ENCODE results near the gene RIC1.

Gene RIC1

GRCh38 chr9:5696884-5697283, 68.0 kb downstream of the RIC1 start:
- no peaks in the 10 kb centered on the region for H3K9me2 ChIP-seq (replicated peaks; ENCODE audit: low read depth, low read length)
- no peak overlapping the region for H3K4me2 ChIP-seq (ENCODE audit: low read depth, low read length, poor library complexity, severe bottlenecking)
- H3F3A ChIP-seq (ENCODE audit: low read depth): no peaks in the 10 kb centered on the region
- no peak overlapping the region for H2AFZ ChIP-seq (ENCODE audit: low read length)
- H4K20me1 ChIP-seq (ENCODE audit: insufficient read depth, low read length, poor library complexity, severe bottlenecking): peaks cover 3% of the 10 kb centered on the region
- no peaks in the 10 kb centered on the region for H3K9me3 ChIP-seq (ENCODE audit: insufficient read depth, low read depth, low read length)
- no peaks in the 10 kb centered on the region for H3K4me1 ChIP-seq (ENCODE audit: insufficient read depth, low read length, poor library complexity, severe bottlenecking)
- TF ChIP-seq EZH2phosphoT487 (IDR thresholded peaks at IDR 0.05; ENCODE audit: borderline replicate concordance): no peak
- TF ChIP-seq CTCF (conservative IDR thresholded peaks at IDR 0.05; ENCODE audit: low read length): no peak
- peaks cover 9% of the 10 kb centered on the region; the same call in 1 of the 2 replicates for H3K79me2 ChIP-seq (ENCODE audit: insufficient read depth, low read length)
- no peaks in the 10 kb centered on the region for H3K36me3 ChIP-seq (ENCODE audit: insufficient read depth, low read length)
- H3K4me3 ChIP-seq (ENCODE audit: low read length, poor library complexity, severe bottlenecking): no peak overlapping the region
- H3K27me3 ChIP-seq (ENCODE audit: insufficient read depth, low read length, poor library complexity, severe bottlenecking): no peaks in the 10 kb centered on the region
- H3K9ac ChIP-seq (ENCODE audit: low read depth, low read length, poor library complexity, severe bottlenecking): no peak overlapping the region

GRCh38 chr9:5698004-5698403, 69.1 kb downstream of the RIC1 start:
- no peaks in the 10 kb centered on the region for H3K27me3 ChIP-seq (ENCODE audit: insufficient read depth, low read length, poor library complexity, severe bottlenecking)
- TF ChIP-seq CTCF (conservative IDR thresholded peaks at IDR 0.05; ENCODE audit: low read length): no peak
- no peak for TF ChIP-seq EZH2phosphoT487 (IDR thresholded peaks at IDR 0.05; ENCODE audit: borderline replicate concordance)
- peaks cover 3% of the 10 kb centered on the region for H4K20me1 ChIP-seq (ENCODE audit: insufficient read depth, low read length, poor library complexity, severe bottlenecking)
- H2AFZ ChIP-seq (ENCODE audit: low read length): no peak overlapping the region
- H3K9ac ChIP-seq (ENCODE audit: low read depth, low read length, poor library complexity, severe bottlenecking): no peak overlapping the region
- H3K79me2 ChIP-seq (ENCODE audit: insufficient read depth, low read length): peaks cover 9% of the 10 kb centered on the region; the same call in 1 of the 2 replicates
- no peaks in the 10 kb centered on the region for H3K9me2 ChIP-seq (replicated peaks; ENCODE audit: low read depth, low read length)
- H3K4me1 ChIP-seq (ENCODE audit: insufficient read depth, low read length, poor library complexity, severe bottlenecking): no peaks in the 10 kb centered on the region
- H3K36me3 ChIP-seq (ENCODE audit: insufficient read depth, low read length): no peaks in the 10 kb centered on the region
- H3K4me3 ChIP-seq (ENCODE audit: low read length, poor library complexity, severe bottlenecking): no peak overlapping the region
- no peaks in the 10 kb centered on the region; the same call in 1 of the 2 replicates for H3K9me3 ChIP-seq (ENCODE audit: insufficient read depth, low read depth, low read length)
- H3F3A ChIP-seq (ENCODE audit: low read depth): no peaks in the 10 kb centered on the region
- H3K4me2 ChIP-seq (ENCODE audit: low read depth, low read length, poor library complexity, severe bottlenecking): no peak overlapping the region

GRCh38 chr9:5698810-5699556, 70.1 kb downstream of the RIC1 start:
- H3K9me2 ChIP-seq (replicated peaks; ENCODE audit: low read depth, low read length): no peaks in the 10 kb centered on the region
- H3K4me1 ChIP-seq (ENCODE audit: insufficient read depth, low read length, poor library complexity, severe bottlenecking): no peaks in the 10 kb centered on the region
- no peaks in the 10 kb centered on the region; the same call in 1 of the 2 replicates for H3K9me3 ChIP-seq (ENCODE audit: insufficient read depth, low read depth, low read length)
- H3K36me3 ChIP-seq (ENCODE audit: insufficient read depth, low read length): no peaks in the 10 kb centered on the region
- H3K79me2 ChIP-seq (ENCODE audit: insufficient read depth, low read length): peaks cover 9% of the 10 kb centered on the region; the same call in 1 of the 2 replicates
- TF ChIP-seq CTCF (conservative IDR thresholded peaks at IDR 0.05; ENCODE audit: low read length) (0 out of 2 replicates have a peak, but pooled peaks have one; percentile 13), EZH2phosphoT487 (IDR thresholded peaks at IDR 0.05; ENCODE audit: borderline replicate concordance) (no peak)
- no peaks in the 10 kb centered on the region for H3K27me3 ChIP-seq (ENCODE audit: insufficient read depth, low read length, poor library complexity, severe bottlenecking)
- no peak overlapping the region for H2AFZ ChIP-seq (ENCODE audit: low read length)
- H3K4me3 ChIP-seq (ENCODE audit: low read length, poor library complexity, severe bottlenecking): no peak overlapping the region
- peaks cover 3% of the 10 kb centered on the region for H4K20me1 ChIP-seq (ENCODE audit: insufficient read depth, low read length, poor library complexity, severe bottlenecking)
- H3F3A ChIP-seq (ENCODE audit: low read depth): no peaks in the 10 kb centered on the region
- H3K4me2 ChIP-seq (ENCODE audit: low read depth, low read length, poor library complexity, severe bottlenecking): no peak overlapping the region
- H3K9ac ChIP-seq (ENCODE audit: low read depth, low read length, poor library complexity, severe bottlenecking): no peak overlapping the region

All from Loucy (cell line).